ENCODE data around the gene ARHGAP8.

- TF ChIP-seq CTCF (IDR thresholded peaks at IDR 0.05; ENCODE audit: insufficient read depth, low read length) (no peak), POLR2AphosphoS5 (IDR thresholded peaks at IDR 0.05; ENCODE audit: low read depth) (no peak), REST (IDR thresholded peaks at IDR 0.05; ENCODE audit: insufficient replicate concordance, low read depth) (no peak), GABPA (IDR thresholded peaks at IDR 0.05; ENCODE audit: low read depth) (no peak), SPI1 (IDR thresholded peaks at IDR 0.05; ENCODE audit: borderline replicate concordance, low read depth) (no peak)
Observed at GRCh38 chr22:44827666-44828190, 75.4 kb downstream of the ARHGAP8 start.

All from HL-60 (cell line).